ENCODE data around the gene CIC.
"Not testable (repeated sequence)": the region's sequence is repeated elsewhere in the genome, so short reads cannot be mapped to it uniquely, and the experiment has no call there.

Gene CIC

DNA sequence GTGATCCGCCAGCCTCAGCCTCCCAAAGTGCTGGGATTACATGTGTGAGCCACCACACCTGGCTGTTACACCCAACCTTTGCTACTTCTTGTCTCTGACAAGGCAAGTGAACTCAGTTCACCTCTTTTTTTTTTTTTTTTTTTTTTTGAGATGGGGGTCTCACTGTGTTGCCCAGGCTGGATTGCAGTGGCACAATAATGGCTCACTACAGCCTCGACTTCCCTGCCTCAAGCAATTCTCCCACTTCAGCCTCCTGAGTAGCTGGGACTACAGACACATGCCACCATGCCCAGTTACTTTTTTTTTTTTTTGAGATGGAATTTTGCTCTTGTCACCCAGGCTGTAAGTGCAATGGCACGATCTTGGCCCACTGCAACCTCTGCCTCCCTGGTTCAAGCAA lies 11.2 kb upstream of the CIC start:
- DNase-seq (ENCODE audit: low read depth, low spot score); H3K9me3 ChIP-seq (ENCODE audit: control insufficient read depth, insufficient read depth, low read length): not testable (repeated sequence)
- WGBS (ENCODE audit: insufficient coverage, insufficient read length) = no CpG with 5 or more reads among the region's 3 CpGs

DNA sequence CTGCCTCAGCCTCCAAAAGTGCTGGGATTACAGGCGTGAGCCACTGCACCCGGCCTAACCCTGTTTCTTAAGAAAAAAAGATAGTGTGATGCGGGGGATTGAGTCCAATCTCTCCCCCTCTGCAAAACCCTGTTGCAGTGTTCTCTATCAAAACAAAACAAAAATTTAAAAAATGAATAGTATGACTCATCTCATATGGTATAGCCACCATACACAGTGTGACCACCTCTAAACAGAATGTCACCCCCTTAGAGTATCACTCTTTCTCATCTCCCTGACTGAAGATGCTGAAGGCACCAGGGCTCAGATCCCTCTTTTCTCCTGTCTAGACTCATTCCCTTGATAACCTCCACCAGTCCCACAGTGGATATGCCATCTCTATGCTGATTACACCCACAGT lies 7.3 kb upstream of the CIC start:
- Histone ChIP-seq H3K27me3 (ENCODE audit: control insufficient read depth, insufficient read depth, low read length) (no peaks in the 10 kb centered on the region), H3K9me3 (ENCODE audit: control insufficient read depth, insufficient read depth, low read length) (no peaks in the 10 kb centered on the region), H3K4me3 (ENCODE audit: low read length) (no peak overlapping the region), H3K27ac (ENCODE audit: low read length) (no peak overlapping the region), H3K36me3 (ENCODE audit: control insufficient read depth, insufficient read depth, low read length) (no peaks in the 10 kb centered on the region), H3K4me1 (ENCODE audit: control insufficient read depth, insufficient read depth, low read length) (no peaks in the 10 kb centered on the region)
- no CpG with 5 or more reads among the region's 3 CpGs for WGBS (ENCODE audit: insufficient coverage, insufficient read length)
- DNase-seq (ENCODE audit: low read depth, low spot score) = no peak

More for the DNA sequence above, 11.2 kb upstream of the CIC start:
- H3K4me3 ChIP-seq (ENCODE audit: low read length); H3K36me3 ChIP-seq (ENCODE audit: control insufficient read depth, insufficient read depth, low read length); H3K4me1 ChIP-seq (ENCODE audit: control insufficient read depth, insufficient read depth, low read length); H3K27me3 ChIP-seq (ENCODE audit: control insufficient read depth, insufficient read depth, low read length); H3K27ac ChIP-seq (ENCODE audit: low read length): not testable (repeated sequence)

DNA sequence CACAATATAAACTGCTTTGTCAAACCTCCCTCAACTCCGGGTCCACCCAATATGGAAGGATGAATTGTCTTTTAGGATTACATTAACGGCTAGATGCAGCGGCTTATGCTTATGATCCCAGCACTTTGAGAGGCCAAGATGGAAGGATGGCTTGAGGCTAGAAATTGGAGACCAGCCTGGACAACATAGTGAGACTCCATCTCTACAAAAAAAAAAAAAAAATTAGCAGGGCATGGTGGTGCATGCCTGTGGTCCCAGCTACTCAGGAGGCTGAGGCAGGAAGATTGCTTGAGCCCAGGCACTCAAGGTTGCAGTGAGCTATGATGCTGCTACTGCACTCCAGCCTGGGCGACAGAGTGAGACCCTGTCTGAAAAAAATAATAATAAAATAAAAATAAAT lies 2.9 kb upstream of the CIC start:
- not testable (repeated sequence) for H3K36me3 ChIP-seq (ENCODE audit: control insufficient read depth, insufficient read depth, low read length); H3K27me3 ChIP-seq (ENCODE audit: control insufficient read depth, insufficient read depth, low read length); H3K4me1 ChIP-seq (ENCODE audit: control insufficient read depth, insufficient read depth, low read length); H3K9me3 ChIP-seq (ENCODE audit: control insufficient read depth, insufficient read depth, low read length); DNase-seq (ENCODE audit: low read depth, low spot score); H3K4me3 ChIP-seq (ENCODE audit: low read length); H3K27ac ChIP-seq (ENCODE audit: low read length)
- WGBS (ENCODE audit: insufficient coverage, insufficient read length) = no CpG with 5 or more reads among the region's 4 CpGs

DNA sequence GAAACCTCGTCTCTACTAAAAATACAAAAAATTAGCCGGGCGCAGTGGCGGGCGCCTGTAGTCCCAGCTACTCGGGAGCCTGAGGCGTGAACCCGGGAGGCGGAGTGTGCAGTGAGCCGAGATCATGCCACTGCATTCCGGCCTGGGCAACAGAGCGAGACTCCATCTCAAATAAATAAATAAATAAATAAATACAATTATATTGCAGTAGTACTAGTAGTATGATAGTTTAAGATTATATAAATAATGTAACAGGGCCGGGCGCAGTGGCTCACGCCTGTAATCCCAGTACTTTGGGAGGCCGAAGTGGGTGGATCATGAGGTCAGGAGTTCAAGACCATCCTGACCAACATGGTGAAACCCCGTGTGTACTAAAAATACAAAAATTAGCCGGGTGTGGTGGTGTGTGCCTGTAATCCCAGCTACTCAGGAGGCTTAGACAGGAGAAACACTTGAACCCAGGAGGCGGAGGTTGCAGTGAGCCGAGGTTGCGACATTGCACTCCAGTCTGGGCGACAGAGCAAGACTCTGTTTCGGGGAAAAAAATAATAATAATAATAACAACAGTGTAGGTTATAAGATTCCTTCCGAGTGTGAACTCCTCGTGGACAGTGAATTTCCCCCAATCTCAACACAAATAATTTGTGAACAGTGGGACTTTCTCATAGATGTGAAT lies 2.0 kb upstream of the CIC start:
- not testable (repeated sequence) for DNase-seq (ENCODE audit: low read depth, low spot score); H3K27me3 ChIP-seq (ENCODE audit: control insufficient read depth, insufficient read depth, low read length); H3K9me3 ChIP-seq (ENCODE audit: control insufficient read depth, insufficient read depth, low read length); H3K27ac ChIP-seq (ENCODE audit: low read length); H3K36me3 ChIP-seq (ENCODE audit: control insufficient read depth, insufficient read depth, low read length); H3K4me1 ChIP-seq (ENCODE audit: control insufficient read depth, insufficient read depth, low read length); H3K4me3 ChIP-seq (ENCODE audit: low read length)
- WGBS (ENCODE audit: insufficient coverage, insufficient read length) = no CpG with 5 or more reads among the region's 25 CpGs

DNA sequence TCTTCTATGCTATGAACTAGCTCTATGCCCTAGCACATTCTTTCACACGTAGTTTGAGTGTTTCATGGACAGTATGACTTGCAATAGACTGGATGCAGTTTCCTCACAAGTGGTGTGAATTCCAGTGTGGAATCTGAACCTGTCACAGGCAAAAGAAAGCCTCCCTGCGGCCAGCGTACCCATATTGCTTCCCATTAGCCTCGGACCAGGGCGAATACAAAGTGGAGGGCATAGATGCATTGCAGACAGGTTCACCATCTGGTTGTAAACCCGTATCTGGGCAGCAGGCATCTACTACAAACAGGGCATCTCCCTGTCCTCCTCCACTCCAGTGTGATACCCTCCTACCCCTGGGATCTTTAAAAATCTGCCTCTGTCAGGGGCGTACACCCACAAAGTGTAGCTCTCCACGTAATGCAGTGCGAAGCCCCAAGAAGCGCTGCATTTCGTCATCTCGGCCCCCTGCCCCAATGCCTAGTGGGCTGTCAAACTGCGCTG lies 1.4 kb upstream of the CIC start:
- no peak for DNase-seq (ENCODE audit: low read depth, low spot score)
- no peaks in the 10 kb centered on the region for H3K9me3 ChIP-seq (ENCODE audit: control insufficient read depth, insufficient read depth, low read length)
- no CpG with 5 or more reads among the region's 13 CpGs for WGBS (ENCODE audit: insufficient coverage, insufficient read length)
- H3K36me3 ChIP-seq (ENCODE audit: control insufficient read depth, insufficient read depth, low read length) = no peaks in the 10 kb centered on the region
- no peak overlapping the region for H3K27ac ChIP-seq (ENCODE audit: low read length)
- no peaks in the 10 kb centered on the region for H3K4me1 ChIP-seq (ENCODE audit: control insufficient read depth, insufficient read depth, low read length)
- H3K27me3 ChIP-seq (ENCODE audit: control insufficient read depth, insufficient read depth, low read length) = no peaks in the 10 kb centered on the region
- H3K4me3 ChIP-seq (ENCODE audit: low read length) = peak overlapping the region; percentile 27; the same call in 1 of the 2 replicates

DNA sequence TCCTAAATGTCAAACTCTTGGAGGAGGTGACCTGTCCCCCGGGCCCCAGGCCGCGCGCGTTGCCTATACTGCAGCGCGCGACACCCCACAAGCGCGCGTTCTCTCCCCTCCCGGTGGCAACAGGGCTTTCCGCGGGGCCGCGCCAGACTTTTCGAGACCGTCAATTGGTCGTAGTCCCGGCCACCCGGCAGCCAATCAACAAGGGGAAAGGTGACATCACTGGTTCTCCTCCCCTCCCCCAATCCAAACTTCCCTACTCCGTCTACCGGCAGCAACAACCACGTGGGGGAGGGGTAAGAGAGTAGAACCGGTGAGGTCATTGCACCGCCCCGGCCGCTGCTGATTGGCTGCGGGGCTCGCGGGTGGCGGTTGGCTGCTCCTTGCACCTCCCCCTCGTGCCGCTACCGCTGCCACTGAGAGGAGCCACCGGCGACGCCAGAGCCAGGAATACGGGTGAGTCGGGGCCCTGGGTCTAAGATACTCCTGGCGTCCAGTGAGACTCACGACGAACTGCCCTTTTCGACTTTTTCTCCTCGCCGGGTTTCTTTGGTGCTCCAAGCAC lies 829 bp upstream of the CIC start:
- peaks cover 3% of the 10 kb centered on the region; the same call in 1 of the 2 replicates for H3K36me3 ChIP-seq (ENCODE audit: control insufficient read depth, insufficient read depth, low read length)
- H3K9me3 ChIP-seq (ENCODE audit: control insufficient read depth, insufficient read depth, low read length) = no peaks in the 10 kb centered on the region
- no peak overlapping the region for H3K27ac ChIP-seq (ENCODE audit: low read length)
- no CpG with 5 or more reads among the region's 46 CpGs for WGBS (ENCODE audit: insufficient coverage, insufficient read length)
- H3K27me3 ChIP-seq (ENCODE audit: control insufficient read depth, insufficient read depth, low read length) = no peaks in the 10 kb centered on the region
- peak; percentile 99 for DNase-seq (ENCODE audit: low read depth, low spot score)
- H3K4me3 ChIP-seq (ENCODE audit: low read length) = peak overlapping the region; percentile 75; the same call in 1 of the 2 replicates
- H3K4me1 ChIP-seq (ENCODE audit: control insufficient read depth, insufficient read depth, low read length) = no peaks in the 10 kb centered on the region

DNA sequence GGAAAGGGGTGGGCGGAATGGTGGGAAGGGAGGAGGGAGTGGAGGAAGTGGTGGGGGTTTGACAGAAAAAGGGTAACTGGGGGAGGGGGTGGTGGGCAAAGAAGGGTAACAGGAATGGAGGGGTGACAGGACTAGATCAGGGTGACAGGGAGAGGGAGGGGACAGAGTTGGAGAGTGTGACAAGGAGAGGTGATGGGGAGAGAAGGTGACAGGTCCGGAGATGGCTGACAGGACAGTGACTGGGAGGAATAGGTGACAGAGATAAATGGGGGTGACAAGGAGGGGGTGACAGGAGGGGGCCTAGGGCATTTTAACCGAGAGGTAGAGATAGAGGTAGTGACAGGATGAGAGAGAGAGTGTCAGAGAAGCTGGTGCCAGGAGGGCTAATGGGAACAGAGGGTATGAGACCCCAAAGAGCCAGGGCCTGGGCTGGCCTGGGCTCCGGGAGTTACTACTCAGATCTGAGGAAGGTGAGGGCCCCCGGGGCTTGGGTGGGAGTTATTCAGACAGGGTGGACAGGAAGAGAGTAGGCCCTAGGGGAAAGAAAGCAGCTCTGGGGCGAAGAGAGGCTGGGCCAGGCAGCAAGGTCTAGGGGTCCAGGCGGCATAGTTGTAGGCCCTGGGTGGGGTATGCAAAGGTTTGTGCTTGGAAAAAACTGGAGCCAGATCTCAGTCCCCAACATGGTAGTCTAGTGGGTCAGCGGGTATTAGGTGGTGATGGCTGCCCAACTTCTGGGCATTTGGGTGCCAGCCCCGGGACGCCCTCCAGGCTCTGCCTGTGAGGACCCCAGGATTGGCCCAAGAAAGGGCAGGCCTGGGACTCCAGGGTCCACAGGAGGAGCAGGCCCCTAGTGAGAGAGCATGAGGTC lies 660 bp downstream of the CIC start:
- Histone ChIP-seq H3K27ac (ENCODE audit: low read length) (no peak overlapping the region), H3K4me1 (ENCODE audit: control insufficient read depth, insufficient read depth, low read length) (no peaks in the 10 kb centered on the region), H3K9me3 (ENCODE audit: control insufficient read depth, insufficient read depth, low read length) (no peaks in the 10 kb centered on the region), H3K4me3 (ENCODE audit: low read length) (peak overlapping the region; percentile 46; the same call in 1 of the 2 replicates), H3K27me3 (ENCODE audit: control insufficient read depth, insufficient read depth, low read length) (no peaks in the 10 kb centered on the region), H3K36me3 (ENCODE audit: control insufficient read depth, insufficient read depth, low read length) (peaks cover 12% of the 10 kb centered on the region; the same call in 1 of the 2 replicates)
- no peak for DNase-seq (ENCODE audit: low read depth, low spot score)
- WGBS (ENCODE audit: insufficient coverage, insufficient read length) = no CpG with 5 or more reads among the region's 10 CpGs

DNA sequence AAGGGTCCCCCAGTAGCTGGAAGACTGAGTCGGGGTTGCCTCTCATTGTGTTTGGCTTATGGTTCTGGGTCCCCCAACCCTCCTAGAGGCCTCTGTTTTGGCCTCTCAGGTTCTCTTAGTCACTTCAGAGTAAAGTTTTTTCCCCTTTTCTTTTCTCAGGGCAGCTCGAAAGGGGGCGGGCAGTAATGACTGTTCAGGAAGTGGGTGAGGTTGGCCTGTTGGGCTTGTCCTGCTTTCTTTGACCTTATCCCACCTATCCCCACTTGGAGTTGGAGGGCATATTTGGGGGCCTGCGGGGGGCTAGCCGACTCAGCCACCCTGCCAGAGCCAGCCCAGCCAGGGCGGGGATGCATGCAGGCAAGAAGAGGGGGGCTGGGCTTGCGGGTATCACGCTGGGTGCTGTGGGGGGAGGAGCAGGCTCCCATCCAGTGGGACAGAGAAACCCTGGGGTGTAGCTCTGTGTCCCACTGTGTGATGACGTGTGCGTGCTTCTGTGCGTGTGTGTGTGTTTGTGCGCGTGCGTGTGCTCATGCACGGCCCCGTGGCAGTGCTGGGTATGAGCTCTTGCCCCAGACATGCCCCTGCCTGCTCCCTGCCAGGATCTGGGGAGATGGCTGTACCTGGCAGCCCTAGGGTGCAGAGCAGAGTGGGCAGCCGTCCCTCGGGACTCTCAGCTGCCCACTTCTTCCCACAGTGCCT lies 1.4 kb downstream of the CIC start:
- Histone ChIP-seq H3K9me3 (ENCODE audit: control insufficient read depth, insufficient read depth, low read length) (no peaks in the 10 kb centered on the region), H3K27ac (ENCODE audit: low read length) (no peak overlapping the region), H3K4me1 (ENCODE audit: control insufficient read depth, insufficient read depth, low read length) (no peaks in the 10 kb centered on the region), H3K27me3 (ENCODE audit: control insufficient read depth, insufficient read depth, low read length) (no peaks in the 10 kb centered on the region), H3K36me3 (ENCODE audit: control insufficient read depth, insufficient read depth, low read length) (peaks cover 12% of the 10 kb centered on the region; the same call in 1 of the 2 replicates), H3K4me3 (ENCODE audit: low read length) (no peak overlapping the region)
- no peak for DNase-seq (ENCODE audit: low read depth, low spot score)
- WGBS (ENCODE audit: insufficient coverage, insufficient read length) = no CpG with 5 or more reads among the region's 18 CpGs

DNA sequence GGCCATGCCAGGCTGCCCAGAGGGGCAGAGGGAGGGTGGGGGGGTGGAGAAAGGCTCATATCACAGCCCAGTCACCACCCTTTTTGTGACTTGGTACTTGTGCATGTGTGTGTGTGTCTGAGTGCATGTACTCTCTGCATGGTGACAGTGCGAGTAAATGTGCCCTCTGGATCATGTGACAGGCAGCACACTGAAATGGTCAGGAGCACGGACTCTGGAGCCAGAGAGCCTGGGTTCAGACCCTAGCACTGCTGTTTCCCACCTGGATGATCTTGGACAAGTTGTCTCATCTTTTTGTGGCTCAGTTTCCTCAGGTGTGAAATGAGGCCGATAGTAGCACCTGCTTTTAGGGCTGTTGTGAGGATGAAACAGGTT lies 2.0 kb downstream of the CIC start:
- WGBS (ENCODE audit: insufficient coverage, insufficient read length) = no CpG with 5 or more reads among the region's 3 CpGs
- Histone ChIP-seq H3K9me3 (ENCODE audit: control insufficient read depth, insufficient read depth, low read length) (no peaks in the 10 kb centered on the region), H3K36me3 (ENCODE audit: control insufficient read depth, insufficient read depth, low read length) (peaks cover 12% of the 10 kb centered on the region; the same call in 1 of the 2 replicates), H3K4me1 (ENCODE audit: control insufficient read depth, insufficient read depth, low read length) (no peaks in the 10 kb centered on the region), H3K27ac (ENCODE audit: low read length) (no peak overlapping the region), H3K27me3 (ENCODE audit: control insufficient read depth, insufficient read depth, low read length) (no peaks in the 10 kb centered on the region), H3K4me3 (ENCODE audit: low read length) (no peak overlapping the region)
- no peak for DNase-seq (ENCODE audit: low read depth, low spot score)

All from iPS DF 6.9 (cell line).